Frontal cortex (tissue), 4 donors: ENCODE measurements around the gene SCN1B. TPM values are rescaled to one million over a fixed set of nuclear protein-coding genes. Genes with fewer than 3 reads are reported as not detected.
A peak's percentile ranks its signal among the peaks of the same experiment; 100 is the strongest.
"Not testable (repeated sequence)": the region's sequence is repeated elsewhere in the genome, so short reads cannot be mapped to it uniquely, and the experiment has no call there.

Experiments used
- DNase-seq, 2 donors: peaks; one replicate each; pipeline ENCODE4 v3.0.0; 2012; ENCODE audit warnings: low spot score in 2 of 2
- FAIRE-seq: peaks from 2 replicates; lab custom pipeline; 2012; peaks lifted over from hg19 to GRCh38; lab: Jason Lieb, UNC
- total RNA-seq: library from RNA; depleted of rRNA; stranded (reverse); fragments of >200 nt; gene quantifications from one replicate; pipeline ENCODE4 v1.2.3, GENCODE V29; 2014
- donor health status: control.
- donor health status: control.
- donor health status: control.

Gene SCN1B
- total RNA-seq, 1 donor from 2014 or later, result 0.82 TPM

GRCh38 chr19:35048911-35049411 is 18.7 kb downstream of the SCN1B start:
- DNase-seq, result peak; percentile 49 to 56

GRCh38 chr19:35049456-35049855 is 19.2 kb downstream of the SCN1B start:
- DNase-seq (no peak), FAIRE-seq (no peak)

More at GRCh38 chr19:35048911-35049411, 18.7 kb downstream of the SCN1B start:
- FAIRE-seq, result no peak

GRCh38 chr19:35050662-35051061 is 20.4 kb downstream of the SCN1B start:
- not testable (repeated sequence) for FAIRE-seq, DNase-seq

- DNase-seq, result not testable (repeated sequence)
Observed at GRCh38 chr19:35051268-35051667, 21.0 kb downstream of the SCN1B start.

GRCh38 chr19:35051796-35052195 is 21.5 kb downstream of the SCN1B start:
- DNase-seq, result no peak
- FAIRE-seq, result no peak

More at GRCh38 chr19:35051268-35051667, 21.0 kb downstream of the SCN1B start:
- not testable (repeated sequence) for FAIRE-seq

GRCh38 chr19:35052599-35053190 is 22.4 kb downstream of the SCN1B start:
- FAIRE-seq (no peak), DNase-seq (no peak)

GRCh38 chr19:35053667-35054293 is 23.5 kb downstream of the SCN1B start:
- FAIRE-seq (no peak), DNase-seq (no peak)

- FAIRE-seq (no peak), DNase-seq (no peak)
Observed at GRCh38 chr19:35054626-35055025, 24.4 kb downstream of the SCN1B start.

GRCh38 chr19:35055715-35056179 is 25.5 kb downstream of the SCN1B start:
- DNase-seq (no peak), FAIRE-seq (no peak)

- DNase-seq (no peak), FAIRE-seq (no peak)
Observed at GRCh38 chr19:35056513-35057063, 26.3 kb downstream of the SCN1B start.

GRCh38 chr19:35058370-35058769 is 28.1 kb downstream of the SCN1B start:
- no peak for DNase-seq
- FAIRE-seq, result peak; percentile 83

GRCh38 chr19:35059006-35059798 is 28.9 kb downstream of the SCN1B start:
- no peak for DNase-seq

GRCh38 chr19:35059799-35060091 is 29.5 kb downstream of the SCN1B start:
- FAIRE-seq (no peak), DNase-seq (no peak)

More at GRCh38 chr19:35059006-35059798, 28.9 kb downstream of the SCN1B start:
- no peak for FAIRE-seq

GRCh38 chr19:35060160-35060855 is 30.0 kb downstream of the SCN1B start:
- FAIRE-seq (no peak), DNase-seq (no peak)

- no peak for FAIRE-seq
- no peak for DNase-seq
Observed at GRCh38 chr19:35061583-35062373, 31.5 kb downstream of the SCN1B start.

- FAIRE-seq (no peak), DNase-seq (no peak)
Observed at GRCh38 chr19:35062942-35063341, 32.7 kb downstream of the SCN1B start.

GRCh38 chr19:35063940-35064818 is 33.9 kb downstream of the SCN1B start:
- DNase-seq (no peak), FAIRE-seq (no peak)

- DNase-seq, result no peak
- FAIRE-seq, result no peak
Observed at GRCh38 chr19:35065574-35065973, 35.3 kb downstream of the SCN1B start.
